Central memory CD8-positive, alpha-beta T cell (primary cell): ENCODE data around the gene STAB1.

Experiments
- ATAC-seq: fragments of 150-1000 bp; cut with Tn5 transposase; replicated peaks from 2 replicates; pipeline ENCODE4 v1.10.0; 2022; ENCODE audit warnings: mild to moderate bottlenecking, moderate FRiP score, moderate number of reproducible peaks; ENCODE audit not compliant: poor library complexity, severe bottlenecking; ENCODE audit errors: extremely low read depth
- DNase-seq, 2 donors: peaks; one replicate each; pipeline ENCODE4 v3.0.0; 2021; ENCODE audit warnings: low spot score in 2 of 2
- H3K27ac Mint-ChIP-seq: one replicate; pipeline ENCODE4 v1.8.0; 2022; ENCODE audit warnings: low read depth, mild to moderate bottlenecking, moderate library complexity, mixed read lengths
- H3K27me3 Mint-ChIP-seq: one replicate; pipeline ENCODE4 v1.8.0; 2022; ENCODE audit warnings: mixed read lengths
- H3K36me3 Mint-ChIP-seq: one replicate; pipeline ENCODE4 v1.8.0; 2022; ENCODE audit warnings: mild to moderate bottlenecking, moderate library complexity, mixed read lengths; ENCODE audit not compliant: insufficient read depth
- H3K4me1 Mint-ChIP-seq: one replicate; pipeline ENCODE4 v1.8.0; 2022; ENCODE audit warnings: mixed read lengths
- H3K4me3 Mint-ChIP-seq: one replicate; pipeline ENCODE4 v1.8.0; 2022; ENCODE audit warnings: mild to moderate bottlenecking, moderate library complexity, mixed read lengths
- H3K9me3 Mint-ChIP-seq: one replicate; pipeline ENCODE4 v1.8.0; 2022; ENCODE audit warnings: mixed read lengths

The STAB1 gene

GRCh38 chr3:52483577-52484381 is 11.4 kb upstream of the STAB1 start:
- Mint-ChIP-seq H3K27ac (no peak overlapping the region), H3K36me3 (peaks cover 32% of the 10 kb centered on the region), H3K4me3 (no peak overlapping the region), H3K4me1 (no peaks in the 10 kb centered on the region), H3K9me3 (no peaks in the 10 kb centered on the region), H3K27me3 (no peaks in the 10 kb centered on the region)
- DNase-seq (no peak), ATAC-seq (no peak)

GRCh38 chr3:52484680-52485461 is 10.3 kb upstream of the STAB1 start:
- no peak for DNase-seq
- no peak overlapping the region for H3K27ac Mint-ChIP-seq
- no peak overlapping the region for H3K4me3 Mint-ChIP-seq
- H3K9me3 Mint-ChIP-seq: no peaks in the 10 kb centered on the region
- peaks cover 29% of the 10 kb centered on the region for H3K36me3 Mint-ChIP-seq
- no peaks in the 10 kb centered on the region for H3K4me1 Mint-ChIP-seq
- H3K27me3 Mint-ChIP-seq: no peaks in the 10 kb centered on the region
- no peak for ATAC-seq

GRCh38 chr3:52487050-52487787 is 7.9 kb upstream of the STAB1 start:
- no peak for DNase-seq
- Mint-ChIP-seq H3K27me3 (no peaks in the 10 kb centered on the region), H3K9me3 (no peaks in the 10 kb centered on the region), H3K36me3 (peaks cover 25% of the 10 kb centered on the region), H3K4me1 (no peaks in the 10 kb centered on the region), H3K4me3 (no peak overlapping the region), H3K27ac (no peak overlapping the region)
- no peak for ATAC-seq

GRCh38 chr3:52487788-52488691 is 7.1 kb upstream of the STAB1 start:
- Mint-ChIP-seq H3K36me3 (peaks cover 31% of the 10 kb centered on the region), H3K9me3 (no peaks in the 10 kb centered on the region)
- ATAC-seq: no peak

DNA sequence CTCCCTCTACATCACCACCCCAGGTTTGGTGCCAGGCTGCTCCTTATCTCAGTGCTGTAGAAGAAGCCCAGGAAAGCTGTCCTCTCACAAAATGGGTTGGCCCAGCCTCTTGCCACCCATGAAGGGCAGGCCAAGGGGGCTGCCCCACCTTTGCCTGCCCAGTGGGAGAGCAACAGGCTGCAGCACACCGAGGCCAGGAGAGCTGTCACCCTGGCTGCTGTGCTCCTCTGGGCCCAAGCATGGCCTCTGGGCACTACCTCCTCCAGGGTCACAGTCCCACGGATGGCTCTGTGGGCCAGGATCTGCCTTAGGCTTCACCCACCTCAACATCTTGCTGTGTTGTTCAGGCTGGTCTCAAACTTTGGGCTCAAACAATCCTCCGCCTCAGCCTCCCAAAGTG is 6.4 kb upstream of the STAB1 start:
- peaks cover 30% of the 10 kb centered on the region for H3K36me3 Mint-ChIP-seq
- ATAC-seq (no peak), DNase-seq (no peak)
- no peaks in the 10 kb centered on the region for H3K27me3 Mint-ChIP-seq
- no peaks in the 10 kb centered on the region for H3K9me3 Mint-ChIP-seq
- peaks cover 5% of the 10 kb centered on the region for H3K4me1 Mint-ChIP-seq
- H3K4me3 Mint-ChIP-seq: no peak overlapping the region
- no peak overlapping the region for H3K27ac Mint-ChIP-seq

More at GRCh38 chr3:52487788-52488691, 7.1 kb upstream of the STAB1 start:
- no peak for DNase-seq
- Mint-ChIP-seq H3K27ac (no peak overlapping the region), H3K4me1 (peaks cover 5% of the 10 kb centered on the region), H3K27me3 (no peaks in the 10 kb centered on the region), H3K4me3 (no peak overlapping the region)

DNA sequence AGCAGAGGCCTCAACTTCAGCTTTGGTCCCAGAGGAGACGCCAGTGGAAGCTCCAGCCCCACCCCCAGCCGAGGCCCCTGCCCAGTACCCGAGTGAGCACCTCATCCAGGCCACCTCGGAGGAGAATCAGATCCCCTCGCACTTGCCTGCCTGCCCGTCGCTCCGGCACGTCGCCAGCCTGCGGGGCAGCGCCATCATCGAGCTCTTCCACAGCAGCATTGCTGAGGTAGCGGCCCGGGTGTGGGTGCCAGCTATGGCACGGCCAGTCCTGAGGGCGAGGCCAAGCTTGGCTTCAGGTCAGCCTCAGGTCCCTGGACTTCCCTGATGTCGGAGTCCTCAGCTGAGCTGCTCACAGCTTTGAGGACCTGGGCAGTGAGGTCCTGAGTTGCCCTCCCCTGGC is 5.7 kb upstream of the STAB1 start:
- ATAC-seq (no peak), DNase-seq (no peak)
- Mint-ChIP-seq H3K36me3 (peaks cover 30% of the 10 kb centered on the region), H3K9me3 (no peaks in the 10 kb centered on the region), H3K4me1 (peaks cover 9% of the 10 kb centered on the region), H3K27me3 (no peaks in the 10 kb centered on the region), H3K27ac (no peak overlapping the region), H3K4me3 (no peak overlapping the region)

GRCh38 chr3:52490035-52490938 is 4.9 kb upstream of the STAB1 start:
- no peak for DNase-seq
- H3K4me3 Mint-ChIP-seq: no peak overlapping the region
- peaks cover 28% of the 10 kb centered on the region for H3K36me3 Mint-ChIP-seq
- no peak overlapping the region for H3K27ac Mint-ChIP-seq
- H3K9me3 Mint-ChIP-seq: no peaks in the 10 kb centered on the region
- peaks cover 10% of the 10 kb centered on the region for H3K4me1 Mint-ChIP-seq
- H3K27me3 Mint-ChIP-seq: no peaks in the 10 kb centered on the region
- no peak for ATAC-seq

- no peak overlapping the region for H3K27ac Mint-ChIP-seq
- peaks cover 22% of the 10 kb centered on the region for H3K36me3 Mint-ChIP-seq
- no peak for DNase-seq
- ATAC-seq: no peak
- H3K4me3 Mint-ChIP-seq: no peak overlapping the region
- peaks cover 10% of the 10 kb centered on the region for H3K4me1 Mint-ChIP-seq
- H3K27me3 Mint-ChIP-seq: no peaks in the 10 kb centered on the region
- no peaks in the 10 kb centered on the region for H3K9me3 Mint-ChIP-seq
Observed at GRCh38 chr3:52490939-52491526, 4.1 kb upstream of the STAB1 start.

DNA sequence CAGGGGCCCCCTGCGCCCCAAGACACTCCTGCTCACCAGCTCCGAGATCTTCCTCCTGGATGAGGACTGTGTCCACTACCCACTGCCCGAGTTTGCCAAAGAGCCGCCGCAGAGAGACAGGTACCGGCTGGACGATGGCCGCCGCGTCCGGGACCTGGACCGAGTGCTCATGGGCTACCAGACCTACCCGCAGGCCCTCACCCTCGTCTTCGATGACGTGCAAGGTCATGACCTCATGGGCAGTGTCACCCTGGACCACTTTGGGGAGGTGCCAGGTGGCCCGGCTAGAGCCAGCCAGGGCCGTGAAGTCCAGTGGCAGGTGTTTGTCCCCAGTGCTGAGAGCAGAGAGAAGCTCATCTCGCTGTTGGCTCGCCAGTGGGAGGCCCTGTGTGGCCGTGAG is 3.1 kb upstream of the STAB1 start:
- no peak for DNase-seq
- H3K27me3 Mint-ChIP-seq: no peaks in the 10 kb centered on the region
- H3K4me3 Mint-ChIP-seq: no peak overlapping the region
- no peak overlapping the region for H3K27ac Mint-ChIP-seq
- peaks cover 10% of the 10 kb centered on the region for H3K4me1 Mint-ChIP-seq
- peaks cover 19% of the 10 kb centered on the region for H3K36me3 Mint-ChIP-seq
- no peaks in the 10 kb centered on the region for H3K9me3 Mint-ChIP-seq
- ATAC-seq: no peak

GRCh38 chr3:52493232-52494017 is 1.7 kb upstream of the STAB1 start:
- Mint-ChIP-seq H3K27ac (no peak overlapping the region), H3K36me3 (peaks cover 16% of the 10 kb centered on the region), H3K4me1 (peaks cover 10% of the 10 kb centered on the region), H3K27me3 (no peaks in the 10 kb centered on the region), H3K4me3 (no peak overlapping the region), H3K9me3 (no peaks in the 10 kb centered on the region)
- no peak for DNase-seq
- no peak for ATAC-seq
